AG09309 (cell line): Measurements from ENCODE around the gene PCSK5.
"Not testable (repeated sequence)": the region's sequence is repeated elsewhere in the genome, so short reads cannot be mapped to it uniquely, and the experiment has no call there.

Experiments
- DNase-seq: peaks from one replicate; pipeline ENCODE4 v3.0.0-alpha.2; 2010; ENCODE audit warnings: low read depth
- H3K4me3 ChIP-seq: 2 replicates; pipeline ENCODE4 v1.5.1; 2011; ENCODE audit warnings: mild to moderate bottlenecking, low read depth, low read length, moderate library complexity; ENCODE audit not compliant: control insufficient read depth
- TF ChIP-seq, protein P1 (sequence below): IDR thresholded peaks from 2 replicates; pipeline ENCODE4 v1.5.1; 2011; ENCODE audit warnings: mild to moderate bottlenecking, low read depth, low read length, inconsistent platforms; ENCODE audit not compliant: insufficient read depth, control insufficient read depth; ENCODE audit errors: missing control alignments

The PCSK5 gene

DNA sequence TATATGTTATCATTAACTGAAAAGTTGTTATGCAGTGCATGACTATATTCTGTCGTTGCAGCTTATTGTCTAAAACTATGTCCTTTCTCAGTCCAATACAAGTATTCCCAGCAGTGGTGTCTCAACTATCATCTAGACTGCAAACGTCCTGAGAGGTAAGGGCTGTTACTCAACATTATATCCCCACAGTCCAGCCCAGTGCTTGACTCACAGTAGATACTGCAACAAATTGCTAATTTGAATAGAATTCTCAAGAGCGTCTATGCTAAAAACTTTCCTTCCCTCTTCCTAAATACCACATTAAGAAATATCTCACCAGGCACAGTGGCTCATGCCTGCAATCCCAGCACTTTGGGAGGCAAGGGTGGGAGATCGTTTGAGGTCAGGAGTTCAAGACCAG, 37.7 kb upstream of the PCSK5 start:
- DNase-seq, result no peak
- H3K4me3 ChIP-seq, result no peak overlapping the region
- TF ChIP-seq, protein P1, sequence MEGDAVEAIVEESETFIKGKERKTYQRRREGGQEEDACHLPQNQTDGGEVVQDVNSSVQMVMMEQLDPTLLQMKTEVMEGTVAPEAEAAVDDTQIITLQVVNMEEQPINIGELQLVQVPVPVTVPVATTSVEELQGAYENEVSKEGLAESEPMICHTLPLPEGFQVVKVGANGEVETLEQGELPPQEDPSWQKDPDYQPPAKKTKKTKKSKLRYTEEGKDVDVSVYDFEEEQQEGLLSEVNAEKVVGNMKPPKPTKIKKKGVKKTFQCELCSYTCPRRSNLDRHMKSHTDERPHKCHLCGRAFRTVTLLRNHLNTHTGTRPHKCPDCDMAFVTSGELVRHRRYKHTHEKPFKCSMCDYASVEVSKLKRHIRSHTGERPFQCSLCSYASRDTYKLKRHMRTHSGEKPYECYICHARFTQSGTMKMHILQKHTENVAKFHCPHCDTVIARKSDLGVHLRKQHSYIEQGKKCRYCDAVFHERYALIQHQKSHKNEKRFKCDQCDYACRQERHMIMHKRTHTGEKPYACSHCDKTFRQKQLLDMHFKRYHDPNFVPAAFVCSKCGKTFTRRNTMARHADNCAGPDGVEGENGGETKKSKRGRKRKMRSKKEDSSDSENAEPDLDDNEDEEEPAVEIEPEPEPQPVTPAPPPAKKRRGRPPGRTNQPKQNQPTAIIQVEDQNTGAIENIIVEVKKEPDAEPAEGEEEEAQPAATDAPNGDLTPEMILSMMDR, result no peak

DNA sequence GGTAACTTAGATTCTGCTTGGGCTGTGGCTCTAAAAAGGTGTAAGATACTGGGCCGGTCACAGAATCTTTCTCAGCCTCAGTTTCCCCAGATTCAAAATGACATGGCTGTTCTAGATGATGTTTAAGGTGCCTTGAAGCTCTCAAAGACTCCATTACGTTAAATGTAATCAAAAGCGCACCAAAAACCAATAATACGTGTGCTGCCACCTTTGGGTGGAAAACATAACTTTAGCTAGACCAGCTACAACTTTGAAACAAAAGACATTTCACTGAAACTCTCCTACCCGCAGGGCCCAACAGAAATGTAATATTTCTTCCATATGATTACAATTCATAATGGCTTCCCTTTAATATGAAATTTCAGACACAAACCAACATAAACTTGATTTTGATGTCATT, 35.0 kb upstream of the PCSK5 start:
- H3K4me3 ChIP-seq, result no peak overlapping the region
- DNase-seq, result no peak
- TF ChIP-seq, protein P1, result peak; percentile 34

DNA sequence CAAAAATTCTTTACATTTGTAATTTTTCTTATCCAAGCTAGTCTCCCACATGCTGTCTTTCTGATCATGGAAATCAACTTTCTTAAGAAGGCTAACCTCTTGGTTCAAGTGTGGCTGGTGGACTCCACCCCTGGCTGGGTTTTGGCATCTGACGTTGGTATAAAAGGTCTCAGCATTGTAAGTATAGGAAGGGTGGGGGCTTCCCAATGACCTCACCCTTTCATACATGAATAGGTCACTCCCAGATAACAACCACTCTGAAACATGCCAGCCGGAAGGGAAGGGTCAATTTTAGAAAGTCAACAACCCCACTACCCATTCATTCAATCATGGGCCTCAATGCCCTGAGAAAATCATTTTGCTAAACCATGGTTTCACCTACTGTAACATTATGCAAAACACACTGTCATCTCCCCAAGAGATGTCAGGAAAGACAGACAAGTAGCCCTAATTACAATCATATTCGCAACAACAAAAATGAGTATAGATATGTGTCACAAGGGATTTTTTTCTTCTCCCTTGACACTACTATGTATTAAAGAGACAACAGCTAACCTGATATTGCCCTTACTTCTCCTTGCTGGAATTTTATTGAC, 31.9 kb upstream of the PCSK5 start:
- TF ChIP-seq, protein P1, result no peak
- DNase-seq, result no peak
- H3K4me3 ChIP-seq, result no peak overlapping the region

- TF ChIP-seq, protein P1, result no peak
These were observed 26.2 kb upstream of the PCSK5 start for GRCh38 chr9:75864266-75864665.

GRCh38 chr9:75866273-75866871, 24.1 kb upstream of the PCSK5 start:
- no peak overlapping the region for H3K4me3 ChIP-seq
- no peak for DNase-seq
- TF ChIP-seq, protein P1, result peak; percentile 66

More at GRCh38 chr9:75864266-75864665, 26.2 kb upstream of the PCSK5 start:
- DNase-seq, result no peak
- H3K4me3 ChIP-seq, result no peak overlapping the region

- not testable (repeated sequence) for DNase-seq, H3K4me3 ChIP-seq
These were observed 21.9 kb upstream of the PCSK5 start for GRCh38 chr9:75868526-75868925.

DNA sequence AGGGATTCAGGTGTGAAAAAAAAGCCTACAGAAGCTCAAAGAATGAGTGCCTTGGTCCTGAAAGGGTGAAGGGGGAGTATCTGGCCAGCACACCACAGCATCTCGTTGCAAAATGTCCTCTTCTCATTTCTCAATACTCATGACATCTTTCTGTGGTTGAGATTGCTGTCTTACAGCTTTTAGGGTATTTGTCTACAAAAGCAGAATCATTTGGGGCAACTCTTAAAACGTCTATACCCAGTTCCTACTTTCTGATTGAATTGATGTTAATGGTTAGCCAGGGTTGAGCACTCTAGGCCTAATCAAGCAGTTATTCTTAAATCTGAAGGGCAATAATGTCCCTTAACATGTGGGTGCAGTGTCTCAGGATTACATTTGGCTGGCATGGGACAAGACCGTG, 21.2 kb upstream of the PCSK5 start:
- TF ChIP-seq, protein P1, result no peak
- H3K4me3 ChIP-seq, result no peak overlapping the region
- no peak for DNase-seq
